A172 (cell line): ENCODE measurements around the gene SLIT3. TPM values are rescaled to one million over a fixed set of nuclear protein-coding genes. Genes with fewer than 3 reads are reported as not detected.

Experiments
- DNase-seq: peaks from one replicate; pipeline ENCODE4 v3.0.0-alpha.2; 2015; ENCODE audit warnings: low spot score
- total RNA-seq: library from RNA; depleted of rRNA; stranded (reverse); fragments of >200 nt; shearing (Covaris generic); gene quantifications from 2 replicates; pipeline ENCODE4 v1.2.3, GENCODE V29; 2014

The SLIT3 gene
- total RNA-seq, 1 experiment from 2014 or later: 0.12 TPM

GRCh38 chr5:168798065-168799023, 502.6 kb downstream of the SLIT3 start:
- peak; percentile 35 for DNase-seq

- no peak for DNase-seq
Measured at GRCh38 chr5:168796593-168797580, 504.1 kb downstream of the SLIT3 start.

- no peak for DNase-seq
Measured at GRCh38 chr5:168796000-168796399, 504.9 kb downstream of the SLIT3 start.

- peak; percentile 83 for DNase-seq
Measured at GRCh38 chr5:168793841-168794837, 506.8 kb downstream of the SLIT3 start.

- no peak for DNase-seq
Measured at GRCh38 chr5:168792678-168793077, 508.3 kb downstream of the SLIT3 start.

- DNase-seq: no peak
Measured at GRCh38 chr5:168790671-168791250, 510.2 kb downstream of the SLIT3 start.

GRCh38 chr5:168790002-168790635, 510.8 kb downstream of the SLIT3 start:
- no peak for DNase-seq

GRCh38 chr5:168788786-168789185, 512.2 kb downstream of the SLIT3 start:
- no peak for DNase-seq

DNA sequence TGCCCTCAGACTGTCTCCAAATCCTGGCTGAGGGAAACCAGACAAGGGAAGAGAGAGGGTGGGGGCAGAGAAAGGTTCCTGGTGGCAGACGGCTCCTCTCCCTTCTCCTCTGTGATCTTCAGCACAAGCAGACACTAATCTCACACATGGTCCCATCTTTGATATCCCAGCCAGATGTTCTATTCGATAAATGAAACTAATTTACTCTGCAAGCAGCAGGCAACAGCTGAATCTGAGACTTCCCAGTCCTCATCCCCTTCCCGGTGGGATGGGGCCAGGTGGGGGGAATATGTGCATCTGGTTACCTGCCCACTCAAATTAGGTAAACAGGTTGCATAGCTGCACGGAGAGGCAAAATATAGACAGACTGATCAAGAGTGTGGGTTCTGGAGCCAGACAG, 512.8 kb downstream of the SLIT3 start:
- DNase-seq: no peak

DNA sequence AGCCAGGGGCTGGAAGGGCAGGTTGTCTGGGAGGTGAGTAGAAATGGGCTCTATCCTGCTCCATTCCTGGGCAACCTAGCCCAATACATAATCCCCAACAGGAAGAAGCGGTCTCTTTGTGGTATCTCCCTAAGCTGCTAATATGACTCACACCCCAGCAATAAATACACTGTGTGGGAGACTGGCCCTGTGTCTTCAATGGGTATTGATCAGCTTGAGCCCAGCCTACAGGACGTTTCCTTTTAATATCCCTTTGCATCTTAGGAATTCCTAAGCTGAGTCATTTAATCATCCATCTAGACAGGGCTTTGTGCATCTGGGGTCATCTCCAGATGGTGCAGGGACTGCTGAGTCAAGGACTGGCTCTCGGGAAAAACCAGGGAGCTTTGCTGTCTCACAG, 514.8 kb downstream of the SLIT3 start:
- peak; percentile 62 for DNase-seq

- DNase-seq: no peak
Measured at GRCh38 chr5:168784454-168784853, 516.5 kb downstream of the SLIT3 start.

DNA sequence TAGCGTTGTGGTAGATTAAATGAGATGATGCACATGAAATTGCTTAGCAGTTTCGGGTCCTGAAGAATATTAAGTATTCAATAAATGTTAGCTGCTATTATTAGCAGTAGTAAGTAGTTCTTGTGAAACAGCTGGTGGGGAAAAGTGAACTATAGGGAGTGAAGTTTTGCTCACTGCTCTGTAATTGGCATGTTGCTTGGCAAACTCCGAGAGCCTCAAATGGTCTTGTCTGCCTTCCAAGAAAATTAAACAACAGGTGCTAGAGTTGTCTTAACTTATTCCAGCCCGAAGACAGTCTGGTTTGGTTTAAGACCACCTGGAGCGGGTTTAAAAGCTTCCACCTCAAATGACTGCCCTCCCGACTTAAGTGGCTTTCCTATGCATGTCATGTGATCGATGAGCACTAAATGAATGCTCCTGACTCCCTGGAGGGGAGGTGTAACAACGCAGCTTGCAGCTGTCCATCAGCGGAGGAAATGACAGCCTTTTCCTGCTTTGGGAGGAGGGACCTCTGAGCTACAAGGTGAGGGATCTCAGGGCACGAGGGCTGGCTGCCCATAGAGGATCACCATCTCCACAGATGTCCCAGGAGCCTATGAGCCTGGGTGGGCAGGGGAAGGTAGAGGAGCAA, 518.9 kb downstream of the SLIT3 start:
- no peak for DNase-seq

DNA sequence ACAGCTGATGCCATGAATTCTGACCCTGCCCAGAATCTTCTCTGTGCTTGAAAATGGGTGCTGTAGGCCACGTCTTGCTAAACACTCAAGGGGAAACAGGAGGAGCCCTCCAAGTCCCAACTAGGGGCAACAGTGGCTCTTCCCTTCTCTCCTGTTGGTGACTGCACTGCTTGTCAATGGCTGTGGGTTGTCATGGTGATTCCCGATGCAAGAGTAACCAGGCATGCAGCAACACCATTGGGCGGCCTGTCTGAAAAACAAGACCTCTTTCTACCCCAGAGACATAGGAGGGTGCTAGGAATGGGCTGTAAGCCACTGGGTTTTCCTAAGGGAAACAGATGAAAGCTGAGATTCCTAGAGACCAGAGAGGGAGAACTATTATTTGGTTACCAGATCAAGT, 520.1 kb downstream of the SLIT3 start:
- DNase-seq: no peak

DNA sequence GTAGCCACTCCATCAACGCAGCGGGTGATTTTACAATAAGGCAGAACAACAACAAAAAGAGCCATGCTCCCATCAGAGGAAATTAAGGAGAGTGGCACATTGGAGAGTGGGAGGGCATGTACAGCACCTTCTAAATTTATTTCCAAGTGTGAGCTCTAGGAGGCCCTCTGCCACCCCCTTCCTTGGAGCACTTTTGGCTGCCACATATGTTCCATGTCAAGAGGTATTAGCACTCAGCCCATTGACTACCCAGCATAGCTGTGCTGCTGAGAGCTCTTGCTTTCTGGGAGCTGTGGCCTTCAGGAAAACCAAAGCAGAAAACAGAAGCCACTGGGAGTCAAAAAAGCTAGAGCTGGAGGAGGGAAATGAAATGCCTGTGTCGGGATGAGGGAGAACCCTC, 521.6 kb downstream of the SLIT3 start:
- no peak for DNase-seq

- no peak for DNase-seq
Measured at GRCh38 chr5:168778536-168778935, 522.4 kb downstream of the SLIT3 start.

GRCh38 chr5:168777651-168778050, 523.3 kb downstream of the SLIT3 start:
- no peak for DNase-seq

DNA sequence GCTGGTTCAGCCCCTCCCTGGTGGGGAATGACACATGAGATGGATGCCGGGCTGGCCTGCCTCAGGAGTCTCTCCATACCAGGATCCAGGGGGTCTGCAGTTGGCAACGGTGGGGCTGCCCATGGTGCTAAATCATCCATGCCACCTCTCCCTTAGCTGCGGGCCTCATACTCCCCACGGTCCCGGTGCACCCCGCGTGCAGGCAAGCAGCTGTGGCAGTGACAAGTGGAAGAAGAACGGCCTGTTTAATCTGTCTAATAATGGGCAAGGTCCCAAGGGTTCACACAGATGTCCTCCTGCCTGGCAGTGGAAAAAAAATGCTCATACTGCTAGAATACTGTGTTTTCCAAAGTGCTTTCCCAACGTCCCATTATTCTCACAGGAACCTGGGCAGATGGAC, 524.9 kb downstream of the SLIT3 start:
- no peak for DNase-seq

DNA sequence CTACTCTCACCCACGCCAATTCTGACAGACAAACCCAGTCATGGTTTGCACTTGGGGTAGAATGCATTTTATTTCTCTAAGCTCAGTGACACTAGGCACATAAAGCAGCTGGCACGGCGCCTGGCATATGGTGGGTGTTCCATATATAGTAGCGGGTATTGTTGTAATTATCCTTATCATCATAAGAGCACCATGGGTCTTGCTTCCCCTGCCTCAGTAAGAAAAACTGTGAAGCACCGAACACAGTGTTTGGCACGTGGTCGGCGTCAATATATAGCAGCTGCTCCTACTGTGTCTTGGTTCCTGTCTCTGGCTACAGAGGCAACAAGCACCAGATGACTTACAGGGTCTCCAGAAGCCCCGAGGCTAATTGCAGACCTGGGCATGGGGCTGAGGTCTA, 527.7 kb downstream of the SLIT3 start:
- no peak for DNase-seq

DNA sequence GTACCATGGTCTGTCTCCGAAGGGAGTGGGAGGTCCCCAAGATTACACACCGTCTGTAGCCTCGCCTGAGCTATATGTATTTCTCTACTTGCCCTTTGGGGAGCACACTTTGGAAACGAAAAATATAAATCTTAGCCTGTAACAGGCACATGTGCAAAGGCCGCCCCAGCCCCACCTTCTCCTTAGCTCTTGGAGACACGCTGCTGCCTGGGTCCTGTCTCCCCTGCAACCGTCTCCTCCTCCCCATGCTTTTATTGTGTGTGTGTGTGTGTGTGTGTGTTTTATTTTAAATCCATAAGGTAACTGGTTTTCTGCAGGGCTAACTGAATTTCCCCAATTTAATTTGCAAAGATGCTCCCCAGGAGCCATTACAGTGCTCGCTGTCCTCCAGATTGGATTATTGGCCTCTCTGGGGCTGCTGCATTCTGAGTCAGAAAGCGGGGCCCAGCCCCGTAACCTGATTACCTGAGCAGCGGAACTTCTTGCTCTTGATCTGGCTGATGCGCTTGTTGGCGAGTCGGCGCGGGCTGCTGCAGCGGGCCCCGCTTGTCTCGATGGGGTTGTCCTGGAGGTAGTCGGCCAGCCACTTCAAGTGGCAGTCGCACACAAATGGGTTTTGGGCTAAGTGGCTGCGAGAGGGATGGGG, 528.5 kb downstream of the SLIT3 start:
- DNase-seq: no peak
